AG09309 (cell line): ENCODE measurements around the gene PLPP4.

Experiments used
- DNase-seq: peaks from one replicate; pipeline ENCODE4 v3.0.0-alpha.2; 2010; ENCODE audit warnings: low read depth
- H3K4me3 ChIP-seq: 2 replicates; pipeline ENCODE4 v1.5.1; 2011; ENCODE audit warnings: mild to moderate bottlenecking, low read depth, low read length, moderate library complexity; ENCODE audit not compliant: control insufficient read depth
- TF ChIP-seq, protein P1 (sequence below): IDR thresholded peaks from 2 replicates; pipeline ENCODE4 v1.5.1; 2011; ENCODE audit warnings: mild to moderate bottlenecking, low read depth, low read length, inconsistent platforms; ENCODE audit not compliant: insufficient read depth, control insufficient read depth; ENCODE audit errors: missing control alignments

The PLPP4 gene

GRCh38 chr10:120527691-120528090, 70.7 kb downstream of the PLPP4 start:
- TF ChIP-seq, protein P1, sequence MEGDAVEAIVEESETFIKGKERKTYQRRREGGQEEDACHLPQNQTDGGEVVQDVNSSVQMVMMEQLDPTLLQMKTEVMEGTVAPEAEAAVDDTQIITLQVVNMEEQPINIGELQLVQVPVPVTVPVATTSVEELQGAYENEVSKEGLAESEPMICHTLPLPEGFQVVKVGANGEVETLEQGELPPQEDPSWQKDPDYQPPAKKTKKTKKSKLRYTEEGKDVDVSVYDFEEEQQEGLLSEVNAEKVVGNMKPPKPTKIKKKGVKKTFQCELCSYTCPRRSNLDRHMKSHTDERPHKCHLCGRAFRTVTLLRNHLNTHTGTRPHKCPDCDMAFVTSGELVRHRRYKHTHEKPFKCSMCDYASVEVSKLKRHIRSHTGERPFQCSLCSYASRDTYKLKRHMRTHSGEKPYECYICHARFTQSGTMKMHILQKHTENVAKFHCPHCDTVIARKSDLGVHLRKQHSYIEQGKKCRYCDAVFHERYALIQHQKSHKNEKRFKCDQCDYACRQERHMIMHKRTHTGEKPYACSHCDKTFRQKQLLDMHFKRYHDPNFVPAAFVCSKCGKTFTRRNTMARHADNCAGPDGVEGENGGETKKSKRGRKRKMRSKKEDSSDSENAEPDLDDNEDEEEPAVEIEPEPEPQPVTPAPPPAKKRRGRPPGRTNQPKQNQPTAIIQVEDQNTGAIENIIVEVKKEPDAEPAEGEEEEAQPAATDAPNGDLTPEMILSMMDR: no peak
- no peak for DNase-seq
- no peak overlapping the region for H3K4me3 ChIP-seq

- DNase-seq: no peak
- TF ChIP-seq, protein P1: no peak
- no peak overlapping the region for H3K4me3 ChIP-seq
Measured at GRCh38 chr10:120530699-120531098, 73.7 kb downstream of the PLPP4 start.

GRCh38 chr10:120538091-120538490, 81.1 kb downstream of the PLPP4 start:
- no peak for DNase-seq
- TF ChIP-seq, protein P1: no peak
- H3K4me3 ChIP-seq: no peak overlapping the region

DNA sequence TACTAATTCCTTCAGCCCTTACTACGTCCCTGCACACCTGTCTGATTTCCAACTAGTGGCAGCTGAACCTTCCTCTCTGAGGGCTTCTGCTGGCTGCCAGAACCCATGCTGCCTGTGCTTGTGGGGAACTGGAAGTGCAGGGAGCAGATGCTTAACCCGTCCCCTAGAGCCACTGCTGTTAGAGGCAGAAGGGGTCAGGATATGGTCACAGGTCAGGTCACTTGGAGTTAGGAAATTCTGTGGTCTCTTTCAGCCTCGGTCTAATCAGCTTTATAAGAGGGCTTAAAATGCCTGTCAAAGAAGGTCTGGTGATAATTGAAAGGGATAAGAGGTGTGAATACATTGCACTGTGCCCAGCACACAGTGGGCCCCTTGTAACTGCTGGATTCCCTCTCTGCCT, 82.0 kb downstream of the PLPP4 start:
- TF ChIP-seq, protein P1: no peak
- DNase-seq: no peak
- H3K4me3 ChIP-seq: no peak overlapping the region

DNA sequence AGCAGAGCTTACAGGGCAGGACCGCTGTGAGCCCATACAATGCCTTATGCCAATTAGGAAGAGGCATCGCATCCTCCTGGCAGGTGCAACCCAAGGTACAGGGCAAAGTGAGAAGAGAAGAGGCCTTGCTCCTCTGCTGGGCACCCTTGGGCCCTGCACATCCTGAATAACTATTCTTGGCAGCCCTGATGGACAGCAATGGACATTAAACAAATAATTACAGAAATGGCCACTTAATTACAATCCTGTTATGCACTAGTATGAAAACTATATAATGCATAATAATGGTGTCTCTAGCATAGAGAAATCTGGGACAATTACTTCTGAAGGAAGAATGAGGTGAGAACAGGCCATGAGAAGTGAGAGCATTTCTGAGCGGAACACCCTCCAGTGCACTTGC, 83.5 kb downstream of the PLPP4 start:
- TF ChIP-seq, protein P1: no peak

DNA sequence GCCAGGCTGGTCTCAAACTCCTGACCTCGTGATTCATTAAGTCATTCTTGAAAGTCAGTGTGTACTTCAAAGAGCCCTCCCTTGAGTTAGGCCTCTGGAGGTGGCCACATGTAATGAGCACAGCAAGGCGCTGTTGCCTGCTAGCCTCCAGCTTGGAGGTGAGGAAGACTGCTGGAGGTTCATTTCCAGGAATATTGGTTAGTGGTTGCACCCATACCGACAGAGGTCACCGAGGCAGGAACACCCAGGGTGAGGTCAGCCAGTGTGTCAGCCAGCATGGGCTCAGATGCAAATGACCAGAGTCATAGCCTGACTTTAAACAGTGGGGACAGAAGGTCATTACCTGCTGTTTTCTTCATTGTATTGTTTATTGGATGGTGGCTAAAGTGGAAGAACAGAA, 85.0 kb downstream of the PLPP4 start:
- no peak overlapping the region for H3K4me3 ChIP-seq
- TF ChIP-seq, protein P1: no peak
- DNase-seq: no peak

More for the DNA sequence above, 83.5 kb downstream of the PLPP4 start:
- no peak overlapping the region for H3K4me3 ChIP-seq
- no peak for DNase-seq

DNA sequence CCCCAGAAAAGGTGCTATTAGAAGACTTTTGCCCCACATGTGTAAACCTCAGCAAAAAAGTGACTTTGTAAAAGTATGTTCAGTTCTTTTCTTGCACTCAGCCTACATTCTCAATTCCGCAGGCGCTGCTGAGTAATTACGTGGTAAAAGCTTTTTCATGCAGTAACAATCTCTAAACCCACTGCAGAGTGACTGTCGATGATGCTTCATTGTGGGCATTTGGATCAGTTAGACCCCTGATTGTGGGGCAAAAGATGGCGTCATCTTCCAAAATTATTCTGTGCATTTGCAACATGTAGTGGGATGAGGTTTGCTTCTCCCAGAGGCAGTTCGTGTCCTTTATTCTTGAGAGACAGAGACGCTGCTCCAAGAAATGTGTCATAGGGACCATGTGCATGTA, 85.6 kb downstream of the PLPP4 start:
- no peak for DNase-seq
- no peak overlapping the region for H3K4me3 ChIP-seq
- TF ChIP-seq, protein P1: no peak
